Activated CD8-positive, alpha-beta T cell treated with anti-CD3 and anti-CD28 coated beads for 36 hours (primary cell): ENCODE measurements around the gene INCA1. TPM values are rescaled to one million over a fixed set of nuclear protein-coding genes. Genes with fewer than 3 reads are reported as not detected.

ENCODE experiments used
- ATAC-seq: fragments of 200-7000 bp; cut with Tn5 transposase; one replicate; pipeline ENCODE4 v1.10.0; 2021; ENCODE audit warnings: mild to moderate bottlenecking, moderate library complexity
- CTCF ChIA-PET: fragments of 350-600 bp; sonication (Branson Sonifier 250); formaldehyde crosslinking; loops from one replicate; lab custom pipeline; 2021; ENCODE audit warnings: antibody characterized with exemption; lab: Charles Lee
- POLR2A ChIA-PET: fragments of 350-600 bp; sonication (Branson Sonifier 250); formaldehyde crosslinking; loops from one replicate; lab custom pipeline; 2021; ENCODE audit warnings: antibody characterized with exemption; lab: Charles Lee
- DNase-seq: peaks from one replicate; pipeline ENCODE4 v3.0.0-alpha.2; 2020
- H3K27ac Mint-ChIP-seq: one replicate; pipeline ENCODE4 v1.8.0; 2021; ENCODE audit warnings: mild to moderate bottlenecking, mixed read lengths
- H3K27me3 Mint-ChIP-seq: one replicate; pipeline ENCODE4 v1.8.0; 2021; ENCODE audit warnings: mixed read lengths
- H3K36me3 Mint-ChIP-seq: one replicate; pipeline ENCODE4 v1.8.0; 2021; ENCODE audit warnings: low read depth, mixed read lengths
- H3K4me1 Mint-ChIP-seq: one replicate; pipeline ENCODE4 v1.8.0; 2021; ENCODE audit warnings: low read depth, mixed read lengths
- H3K4me3 Mint-ChIP-seq: one replicate; pipeline ENCODE4 v1.8.0; 2021; ENCODE audit warnings: mild to moderate bottlenecking, moderate library complexity, mixed read lengths
- H3K9me3 Mint-ChIP-seq: one replicate; pipeline ENCODE4 v1.8.0; 2021; ENCODE audit warnings: mixed read lengths
- intact Hi-C: fragments of 100-400 bp; cut with micrococcal nuclease; formaldehyde crosslinking; loops from one replicate; pipeline ENCODE4 v1.10.0; 2022
- total RNA-seq, 2 experiments: library from RNA; stranded (reverse); gene quantifications; one replicate each; pipeline ENCODE4 v1.2.3, GENCODE V29; 2021
- TF ChIP-seq, protein P1 (sequence below): fragments of 200-600 bp; IDR thresholded peaks from one replicate; pipeline ENCODE4 v1.8.0; 2022; ENCODE audit warnings: antibody characterized with exemption, mild to moderate bottlenecking

INCA1 gene, protein sequence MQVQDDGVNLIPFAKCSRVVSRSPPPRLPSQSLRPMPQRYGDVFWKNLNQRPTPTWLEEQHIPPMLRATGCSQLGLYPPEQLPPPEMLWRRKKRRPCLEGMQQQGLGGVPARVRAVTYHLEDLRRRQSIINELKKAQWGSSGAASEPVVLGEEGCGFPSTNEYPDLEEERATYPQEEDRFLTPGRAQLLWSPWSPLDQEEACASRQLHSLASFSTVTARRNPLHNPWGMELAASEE
- total RNA-seq = under 1 TPM in 1 of 2 experiments, not detected in 1; 0.63 TPM

DNA sequence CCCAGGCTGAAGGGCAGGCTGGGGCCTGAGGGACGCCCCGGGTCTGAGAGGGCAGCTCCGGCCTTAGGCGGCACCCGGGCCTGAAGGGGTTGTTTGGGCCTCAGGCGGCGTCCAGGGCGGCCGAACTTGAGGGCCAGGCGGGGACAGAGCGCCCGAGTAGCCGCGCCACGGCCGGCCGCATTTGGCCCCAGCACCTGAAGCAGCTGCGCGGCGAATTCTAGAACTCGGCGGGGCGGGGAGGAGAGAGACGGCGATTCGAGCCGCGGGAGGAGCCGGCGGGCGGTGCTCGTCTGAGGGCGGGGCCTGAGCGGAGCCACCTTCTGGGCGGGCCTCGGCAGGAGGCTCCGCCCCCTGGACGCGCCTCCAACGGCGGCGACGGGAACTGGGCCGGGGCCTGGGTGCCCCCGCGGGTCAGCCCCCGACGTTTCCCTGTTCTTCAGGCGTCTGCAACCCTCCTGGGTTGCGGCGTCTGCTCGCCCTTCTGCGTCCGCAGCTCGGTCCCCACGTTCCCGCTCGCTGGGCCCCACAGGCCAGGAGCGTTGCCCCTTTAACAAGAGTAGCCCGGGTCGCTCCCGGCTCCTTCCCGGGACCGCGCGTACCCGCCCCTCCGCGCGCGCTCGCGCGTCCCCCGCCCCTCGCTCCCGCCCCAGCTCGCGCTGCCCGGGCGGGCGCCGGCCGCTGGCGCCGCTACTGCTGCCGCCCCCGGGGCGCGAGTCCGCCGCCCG is at the start of gene INCA1, which contains the start of gene KIF1C:
INCA1 (minus strand) TSS at position 221 of the 725 bp plus-strand sequence. CDS start 3,085 bp downstream, outside the sequence.
KIF1C (plus strand) TSS at position 649 of the 725 bp plus-strand sequence. CDS start 2,297 bp downstream, outside the sequence.
- Mint-ChIP-seq H3K27me3 (peaks cover 1% of the 10 kb centered on the region), H3K9me3 (no peaks in the 10 kb centered on the region), H3K36me3 (peaks cover 13% of the 10 kb centered on the region), H3K4me1 (peaks cover 17% of the 10 kb centered on the region), H3K4me3 (peak within 1 kb of the TSS; percentile 79), H3K27ac (peak within 1 kb of the TSS; percentile 71)
- POLR2A ChIA-PET = interaction anchor here (0.7 to 1.7 kb wide), 11 partner anchors 8 to 66 kb away, joined by 3 to 11 read pairs (median 5); partner anchors contain the start of gene PFN1
- intact Hi-C loops = no loop called here
- TF ChIP-seq, protein P1, sequence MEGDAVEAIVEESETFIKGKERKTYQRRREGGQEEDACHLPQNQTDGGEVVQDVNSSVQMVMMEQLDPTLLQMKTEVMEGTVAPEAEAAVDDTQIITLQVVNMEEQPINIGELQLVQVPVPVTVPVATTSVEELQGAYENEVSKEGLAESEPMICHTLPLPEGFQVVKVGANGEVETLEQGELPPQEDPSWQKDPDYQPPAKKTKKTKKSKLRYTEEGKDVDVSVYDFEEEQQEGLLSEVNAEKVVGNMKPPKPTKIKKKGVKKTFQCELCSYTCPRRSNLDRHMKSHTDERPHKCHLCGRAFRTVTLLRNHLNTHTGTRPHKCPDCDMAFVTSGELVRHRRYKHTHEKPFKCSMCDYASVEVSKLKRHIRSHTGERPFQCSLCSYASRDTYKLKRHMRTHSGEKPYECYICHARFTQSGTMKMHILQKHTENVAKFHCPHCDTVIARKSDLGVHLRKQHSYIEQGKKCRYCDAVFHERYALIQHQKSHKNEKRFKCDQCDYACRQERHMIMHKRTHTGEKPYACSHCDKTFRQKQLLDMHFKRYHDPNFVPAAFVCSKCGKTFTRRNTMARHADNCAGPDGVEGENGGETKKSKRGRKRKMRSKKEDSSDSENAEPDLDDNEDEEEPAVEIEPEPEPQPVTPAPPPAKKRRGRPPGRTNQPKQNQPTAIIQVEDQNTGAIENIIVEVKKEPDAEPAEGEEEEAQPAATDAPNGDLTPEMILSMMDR = no peak
- ATAC-seq = peak; percentile 98
- CTCF ChIA-PET = interaction anchor here (1.1 to 1.9 kb wide), 6 partner anchors 11 to 64 kb away, joined by 3 to 6 read pairs (median 4); no protein-coding TSS in a partner anchor
- peak; percentile 93 for DNase-seq

DNA sequence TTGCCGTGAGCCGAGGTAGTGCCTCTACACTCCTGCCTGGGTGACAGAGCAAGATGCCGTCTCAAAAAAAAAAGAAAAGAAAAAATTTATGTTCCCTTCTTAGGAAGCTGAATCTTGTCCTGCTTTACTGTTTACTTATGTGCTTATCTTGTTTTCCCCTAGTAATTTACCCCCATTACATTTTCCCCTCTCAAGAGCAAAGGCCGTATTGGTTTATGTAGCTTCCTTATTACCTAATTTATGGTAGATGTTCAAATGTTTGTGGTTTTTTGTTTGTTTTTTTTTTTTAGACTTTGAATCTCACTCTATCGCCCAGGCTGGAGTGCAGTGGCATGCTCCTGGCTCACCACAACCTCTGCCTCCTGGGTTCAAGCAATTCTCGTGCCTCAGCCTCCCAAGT is 48.2 kb upstream of the INCA1 start:
- intact Hi-C loops = no loop called here
- Mint-ChIP-seq H3K4me3 (no peak overlapping the region), H3K36me3 (no peaks in the 10 kb centered on the region), H3K4me1 (peaks cover 43% of the 10 kb centered on the region), H3K27me3 (no peaks in the 10 kb centered on the region), H3K9me3 (no peaks in the 10 kb centered on the region), H3K27ac (peak overlapping the region; percentile 55)
- ATAC-seq (no peak), DNase-seq (no peak)
- ChIA-PET CTCF (interaction anchor here (0.6 to 2.3 kb wide), 7 partner anchors 10 to 266 kb away, joined by 3 to 11 read pairs (median 4); partner anchors contain the start of gene SLC52A1), POLR2A (interaction anchor here (1.3 to 2.5 kb wide), 2 partner anchors 75 to 77 kb away, joined by 3 to 7 read pairs; no protein-coding TSS in a partner anchor)
- TF ChIP-seq, protein P1 = no peak

GRCh38 chr17:5044630-5045029 is 47.3 kb upstream of the INCA1 start:
- TF ChIP-seq, protein P1 = no peak
- Mint-ChIP-seq H3K4me3 (no peak overlapping the region), H3K4me1 (peaks cover 38% of the 10 kb centered on the region), H3K9me3 (no peaks in the 10 kb centered on the region), H3K36me3 (no peaks in the 10 kb centered on the region), H3K27me3 (no peaks in the 10 kb centered on the region), H3K27ac (no peak overlapping the region)
- intact Hi-C loops = no loop called here
- DNase-seq = no peak
- POLR2A ChIA-PET = interaction anchor here (1.3 to 2.5 kb wide), 2 partner anchors 74 to 76 kb away, joined by 3 to 7 read pairs; no protein-coding TSS in a partner anchor
- ATAC-seq = no peak
- CTCF ChIA-PET = interaction anchor here (1.3 to 2.3 kb wide), 2 partner anchors 17 kb away, joined by 3 to 11 read pairs; no protein-coding TSS in a partner anchor

DNA sequence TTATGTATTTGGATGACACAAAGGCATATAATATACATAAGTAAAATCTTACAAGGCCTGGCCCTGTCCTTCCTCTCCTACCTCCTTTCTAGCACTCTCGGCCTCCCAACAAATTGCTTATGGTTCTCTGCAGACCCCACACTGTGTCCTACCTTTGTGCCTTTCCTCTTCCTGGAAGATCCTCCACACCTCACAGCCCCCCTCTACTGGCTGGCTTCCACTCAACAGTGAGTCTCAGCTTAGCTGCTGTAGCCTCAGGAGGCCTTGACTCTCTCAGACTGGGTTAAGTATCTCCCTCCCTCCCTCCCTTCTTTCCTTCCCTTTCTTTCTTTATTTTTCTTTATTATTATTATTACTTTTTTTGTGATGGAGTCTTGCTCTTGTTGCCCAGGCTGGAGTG is 46.2 kb upstream of the INCA1 start:
- TF ChIP-seq, protein P1 = no peak
- no peak overlapping the region for H3K27ac Mint-ChIP-seq
- no peaks in the 10 kb centered on the region for H3K9me3 Mint-ChIP-seq
- DNase-seq = no peak
- no peak overlapping the region for H3K4me3 Mint-ChIP-seq
- H3K27me3 Mint-ChIP-seq = no peaks in the 10 kb centered on the region
- peaks cover 32% of the 10 kb centered on the region for H3K4me1 Mint-ChIP-seq
- H3K36me3 Mint-ChIP-seq = no peaks in the 10 kb centered on the region
- ATAC-seq = no peak
- CTCF ChIA-PET = interaction anchor here (1.0 kb wide), 1 partner anchor 167 kb away, joined by 3 read pairs; no protein-coding TSS in a partner anchor
- POLR2A ChIA-PET = no interaction called here
- intact Hi-C loops = no loop called here
